GM21723 (cell line): Measurements from ENCODE around the gene HERPUD2.
"Not testable (repeated sequence)": the region's sequence is repeated elsewhere in the genome, so short reads cannot be mapped to it uniquely, and the experiment has no call there.

ENCODE experiments used
- ATAC-seq: cut with Tn5 transposase; IDR thresholded peaks from one replicate; pipeline ENCODE4 v1.9.1; 2021; ENCODE audit warnings: mild to moderate bottlenecking, moderate library complexity; ENCODE audit not compliant: unreplicated experiment

The HERPUD2 gene

GRCh38 chr7:35714862-35715261 lies 19.9 kb upstream of the HERPUD2 start:
- peak; percentile 52 for ATAC-seq

DNA sequence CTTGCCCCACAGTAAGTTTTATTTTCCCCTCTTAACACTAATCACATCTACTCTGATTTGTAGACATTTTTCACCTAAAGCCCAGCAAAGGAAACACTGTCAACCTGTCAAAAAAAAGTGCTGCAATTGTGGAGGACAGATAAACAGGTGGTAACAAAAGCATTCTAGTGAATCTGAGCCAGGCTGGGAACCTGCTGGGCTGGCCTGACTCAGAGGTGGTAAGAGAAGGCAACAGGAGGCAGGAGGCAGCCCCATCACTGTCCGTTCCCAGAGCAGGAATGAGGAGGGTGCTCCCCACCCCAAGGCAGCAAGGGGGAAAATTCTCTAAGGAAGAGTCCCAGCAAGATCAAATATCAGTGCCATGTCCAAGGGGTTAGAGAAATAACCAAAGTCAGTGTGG lies 19.5 kb upstream of the HERPUD2 start:
- no peak for ATAC-seq

GRCh38 chr7:35712563-35713226 lies 17.8 kb upstream of the HERPUD2 start:
- no peak for ATAC-seq

DNA sequence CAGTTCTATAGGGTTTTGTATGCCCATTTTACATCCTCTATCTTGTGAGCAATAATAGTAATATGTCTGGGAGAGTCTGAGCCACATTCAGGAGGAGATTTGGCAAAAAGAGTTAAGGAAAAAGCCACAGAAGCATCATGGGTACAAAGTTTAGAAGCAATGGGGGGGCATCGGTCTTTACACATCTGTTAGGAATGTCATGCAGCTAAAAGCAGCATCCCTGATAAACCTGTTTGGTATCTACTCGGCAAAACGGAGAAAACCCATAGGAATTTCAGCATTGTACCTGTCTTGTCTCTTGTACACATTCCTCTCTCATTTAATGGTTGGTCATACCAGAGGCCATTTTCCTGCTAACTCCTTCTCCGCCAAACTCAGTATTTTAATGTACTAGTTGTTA lies 12.5 kb upstream of the HERPUD2 start:
- no peak for ATAC-seq

DNA sequence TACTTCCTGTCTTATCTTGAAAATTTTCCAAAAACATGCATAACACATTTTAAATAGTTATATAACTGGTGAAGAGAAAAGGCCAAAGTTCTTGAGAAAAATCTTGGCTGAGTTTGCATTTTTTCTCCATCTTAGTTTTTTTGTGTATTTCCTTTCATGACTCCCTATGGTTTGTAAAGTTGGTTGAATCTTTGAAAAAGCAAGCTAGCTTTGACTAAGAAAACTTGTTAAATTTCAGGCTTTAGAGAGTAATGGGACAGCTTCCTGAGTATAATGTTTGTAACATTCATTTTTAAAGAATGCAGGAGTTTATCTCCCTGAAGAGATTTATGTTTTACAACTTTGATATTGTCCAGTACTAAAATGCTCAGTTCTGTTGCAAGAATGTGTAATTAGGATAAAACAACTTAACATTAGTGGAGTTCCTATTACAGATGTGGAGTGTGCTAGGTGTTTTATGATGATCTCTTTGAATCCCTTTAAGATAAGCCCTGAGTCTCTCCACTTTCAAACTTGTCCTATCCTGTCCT lies 11.1 kb upstream of the HERPUD2 start:
- ATAC-seq: no peak

GRCh38 chr7:35704261-35704660 lies 9.3 kb upstream of the HERPUD2 start:
- no peak for ATAC-seq

DNA sequence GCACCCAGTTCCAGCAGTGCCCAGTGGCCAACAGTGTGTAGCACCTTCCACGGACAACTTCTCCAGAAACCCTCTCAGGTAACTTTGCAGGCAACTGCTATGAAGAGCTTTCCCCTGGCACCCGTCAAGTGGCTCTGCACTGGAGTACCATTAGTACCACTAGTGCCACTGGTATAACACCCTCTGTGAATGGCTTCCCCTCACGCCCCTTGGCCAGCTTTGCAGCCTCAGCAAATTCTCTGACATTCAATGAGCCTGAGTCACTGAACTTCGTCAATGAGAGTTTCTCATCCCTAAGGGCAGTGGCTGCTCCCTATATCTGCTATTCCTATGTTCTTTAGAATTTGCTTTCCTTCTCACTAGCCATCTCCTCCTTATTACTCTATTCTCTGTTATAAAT lies 7.6 kb upstream of the HERPUD2 start:
- no peak for ATAC-seq

DNA sequence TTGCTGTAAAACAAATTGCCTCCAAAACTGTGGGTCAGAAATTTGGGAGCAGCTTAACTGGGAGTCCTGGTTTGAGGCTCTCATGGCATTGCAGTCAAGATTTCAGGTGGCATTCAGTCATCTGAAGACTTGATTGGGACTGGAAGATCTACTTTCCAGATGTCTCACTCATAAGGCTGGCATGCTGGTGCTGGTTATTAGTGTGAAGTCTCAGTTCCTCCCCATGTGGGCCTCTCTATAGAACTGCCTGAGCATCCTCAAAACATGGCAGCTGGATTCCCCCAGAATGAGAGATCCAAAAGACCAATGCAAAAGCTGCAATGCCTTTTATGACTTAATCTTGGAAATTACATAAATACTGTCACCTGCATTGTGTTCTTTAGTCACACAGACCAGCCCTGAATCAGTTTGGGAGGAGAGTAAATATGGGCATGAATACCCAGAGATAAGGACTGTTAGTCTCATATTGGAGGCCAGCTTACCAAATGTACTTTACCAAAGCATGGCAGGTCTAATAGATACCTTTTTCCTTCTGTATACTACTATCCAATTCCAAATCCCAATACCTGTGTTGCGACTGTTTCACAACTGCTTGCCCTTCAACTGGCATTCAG lies 6.5 kb upstream of the HERPUD2 start:
- peak; percentile 61 for ATAC-seq

DNA sequence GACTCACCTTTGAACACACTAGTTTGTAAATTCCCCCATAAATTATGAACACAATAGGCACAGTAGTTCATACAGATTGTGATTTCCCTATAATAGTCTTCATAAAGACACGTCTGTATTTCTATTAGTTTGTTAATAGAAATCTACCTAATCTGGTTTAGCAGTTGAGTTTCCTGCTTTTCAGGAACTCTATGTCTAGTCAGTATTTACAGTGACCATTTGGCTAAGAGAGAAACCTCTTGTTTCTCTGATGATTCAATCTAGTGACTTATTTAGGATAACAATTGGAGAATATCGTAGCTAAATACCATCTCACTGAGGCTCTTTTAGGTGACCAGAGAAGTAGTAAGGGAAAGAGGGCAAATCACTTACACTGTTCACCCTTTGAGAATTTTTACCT lies 5.9 kb upstream of the HERPUD2 start:
- ATAC-seq: no peak

- no peak for ATAC-seq
Measured at GRCh38 chr7:35700333-35700732, 5.4 kb upstream of the HERPUD2 start.

DNA sequence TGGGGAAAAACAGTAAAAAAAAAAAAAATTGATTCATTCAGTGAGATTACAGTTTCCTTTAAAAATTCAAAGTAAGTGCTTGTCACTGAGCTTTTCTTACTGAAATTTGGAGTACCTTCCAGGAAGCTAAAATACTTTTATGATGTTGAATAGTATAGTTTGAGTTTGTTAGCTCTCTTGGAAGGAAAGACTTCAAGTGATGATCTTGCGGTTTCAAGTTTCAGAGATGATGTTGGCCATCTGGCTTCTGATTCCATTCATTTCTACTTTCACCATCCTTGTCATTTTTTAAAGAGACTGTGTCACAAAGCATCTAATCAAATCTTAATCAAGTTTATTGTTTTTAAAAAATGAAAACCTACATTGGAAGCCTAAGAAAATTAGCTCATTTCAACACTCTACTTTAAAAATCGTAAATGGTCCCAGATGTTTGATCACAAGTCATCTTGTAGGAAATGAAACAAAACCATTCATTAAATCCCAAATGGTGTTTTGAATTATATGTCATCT lies 4.9 kb upstream of the HERPUD2 start:
- ATAC-seq: no peak

GRCh38 chr7:35698382-35698781 lies 3.4 kb upstream of the HERPUD2 start:
- not testable (repeated sequence) for ATAC-seq

GRCh38 chr7:35697414-35698175 lies 2.7 kb upstream of the HERPUD2 start:
- ATAC-seq: no peak

- ATAC-seq: no peak
Measured at GRCh38 chr7:35695987-35696386, 1.1 kb upstream of the HERPUD2 start.

- ATAC-seq: peak; percentile 2
Measured at GRCh38 chr7:35695473-35695850, 527 bp upstream of the HERPUD2 start.

DNA sequence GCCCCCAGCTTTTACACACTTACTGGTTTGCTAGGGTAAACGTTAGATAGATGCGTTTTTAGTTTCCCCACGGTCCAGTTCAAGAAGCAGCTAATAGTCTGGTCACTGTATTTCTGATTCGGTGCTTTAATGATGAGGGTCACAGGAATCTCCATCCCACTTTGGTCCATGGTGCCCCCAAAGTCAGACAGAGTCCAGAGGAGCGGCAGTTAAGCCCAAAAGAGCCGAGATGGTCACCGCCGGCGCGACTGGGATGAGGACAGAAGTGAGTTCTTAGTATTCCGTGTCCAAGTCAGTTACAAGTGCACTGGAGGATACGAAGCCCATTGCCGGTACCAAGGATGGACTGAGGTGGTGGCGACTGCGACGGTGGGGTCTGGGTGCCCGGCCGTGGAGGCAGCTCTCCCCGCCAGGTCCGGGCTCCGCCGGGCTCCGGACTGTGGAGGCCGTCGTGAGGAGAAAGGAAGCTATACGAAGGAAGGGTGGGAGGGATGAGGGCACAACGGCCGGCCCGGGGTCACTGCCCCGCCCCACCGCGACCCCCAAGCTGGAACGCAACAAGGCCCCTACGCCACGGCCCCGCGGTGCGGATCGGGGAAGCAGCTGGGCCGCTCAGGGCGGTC lies 663 bp downstream of the HERPUD2 start:
- ATAC-seq: peak; percentile 12

DNA sequence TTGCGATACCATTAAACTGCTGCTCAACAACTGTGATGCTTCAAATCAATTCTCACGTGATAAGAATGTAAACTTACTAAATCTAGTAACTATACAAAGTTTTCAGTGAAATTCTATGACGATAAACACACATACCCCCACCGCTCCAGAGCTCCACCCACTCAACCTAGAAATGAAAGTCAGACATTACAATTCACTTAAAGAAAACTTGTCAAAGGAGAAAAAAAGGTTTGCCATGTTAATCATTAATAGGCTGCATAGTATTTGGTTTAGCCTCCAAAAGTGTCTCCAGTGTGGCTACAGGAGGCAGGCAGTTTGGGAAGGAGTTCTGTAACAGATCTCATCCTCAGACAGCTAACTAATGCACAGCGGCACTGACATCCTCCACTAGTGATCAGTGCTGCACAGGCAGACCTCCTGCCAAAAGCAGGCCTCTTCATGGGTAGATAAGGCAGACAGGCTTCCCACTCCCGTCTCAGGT lies 3.1 kb downstream of the HERPUD2 start:
- ATAC-seq: peak; percentile 28

GRCh38 chr7:35691366-35691765 lies 3.6 kb downstream of the HERPUD2 start:
- no peak for ATAC-seq

- not testable (repeated sequence) for ATAC-seq
Measured at GRCh38 chr7:35690614-35691013, 4.3 kb downstream of the HERPUD2 start.

GRCh38 chr7:35685781-35686180 lies 9.2 kb downstream of the HERPUD2 start:
- ATAC-seq: no peak
